T follicular helper cell (primary cell): ENCODE data around the gene ITGB2.

ENCODE experiments used
- DNase-seq: peaks from one replicate; pipeline ENCODE4 v3.0.0-alpha.2; 2020; ENCODE audit warnings: low read depth

Gene ITGB2

DNA sequence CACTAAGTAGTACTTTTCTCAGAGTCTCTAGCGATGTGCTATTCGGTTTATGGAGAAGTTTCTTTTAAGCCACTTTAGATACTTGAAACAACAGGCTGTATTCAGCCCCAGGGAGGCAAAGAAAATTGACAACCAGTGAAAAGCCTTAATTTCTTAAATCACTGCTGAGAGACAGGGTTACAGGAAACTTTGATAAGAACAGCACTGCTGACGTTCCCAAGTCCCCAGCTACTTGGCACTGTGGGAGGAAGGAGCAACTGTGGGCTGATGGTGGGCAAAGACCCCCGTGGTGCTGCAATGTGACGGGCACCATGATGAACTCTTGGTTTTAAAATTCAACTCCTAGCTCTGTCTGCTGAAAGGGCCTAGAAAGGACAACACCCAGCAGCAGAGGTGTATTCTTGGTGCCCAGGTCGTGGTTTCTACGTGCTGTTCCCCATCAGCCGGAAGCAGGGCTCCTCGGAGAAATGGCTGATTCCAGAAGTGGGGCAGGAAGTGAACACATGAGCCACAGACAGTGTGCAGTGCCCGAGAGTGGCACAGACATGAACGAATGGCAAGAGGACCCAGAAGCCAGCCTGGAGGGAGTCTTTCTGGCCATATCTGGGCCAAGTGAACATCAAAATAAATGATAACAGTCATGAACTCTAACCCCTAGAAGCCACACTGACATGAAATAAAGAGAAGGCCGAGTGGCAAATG, 52.5 kb downstream of the ITGB2 start:
- DNase-seq, result peak; percentile 27

DNA sequence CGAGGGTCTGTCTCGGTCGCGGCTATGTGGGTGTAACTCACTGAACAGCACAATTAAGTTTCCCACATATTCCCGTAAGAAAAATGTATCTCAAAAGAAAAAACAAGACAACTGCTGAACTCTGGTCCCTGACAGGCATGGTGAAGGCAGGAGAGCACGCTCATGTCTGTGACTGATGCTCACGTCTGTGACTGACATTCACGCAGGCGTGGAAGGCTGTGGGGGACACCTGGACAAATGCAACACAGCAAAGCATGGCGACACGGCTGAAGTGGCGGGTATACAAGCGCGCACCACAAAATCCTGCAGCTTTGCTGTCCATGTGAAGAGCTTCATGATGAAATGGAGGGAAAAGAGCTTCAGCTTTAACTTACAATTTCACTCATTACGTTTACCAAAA, 53.2 kb downstream of the ITGB2 start:
- no peak for DNase-seq

DNA sequence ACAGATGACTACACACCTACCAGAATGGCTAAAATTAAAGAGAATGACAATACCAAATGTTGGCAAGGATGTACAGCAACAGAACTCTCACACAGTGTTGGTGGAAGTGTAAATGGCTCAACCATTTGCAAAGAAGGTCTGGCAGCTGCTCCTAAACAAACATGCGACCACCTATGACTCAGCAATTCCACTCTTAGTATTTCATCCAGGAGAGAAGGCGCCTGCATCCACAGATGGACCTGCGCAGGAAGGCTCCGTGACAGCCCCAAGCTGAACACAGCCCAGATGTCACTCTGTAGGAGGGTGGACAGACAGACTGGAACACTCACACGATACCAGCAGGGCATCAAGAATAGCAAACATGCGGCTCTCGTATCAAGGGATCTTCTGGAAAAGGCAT, 53.9 kb downstream of the ITGB2 start:
- DNase-seq, result no peak

DNA sequence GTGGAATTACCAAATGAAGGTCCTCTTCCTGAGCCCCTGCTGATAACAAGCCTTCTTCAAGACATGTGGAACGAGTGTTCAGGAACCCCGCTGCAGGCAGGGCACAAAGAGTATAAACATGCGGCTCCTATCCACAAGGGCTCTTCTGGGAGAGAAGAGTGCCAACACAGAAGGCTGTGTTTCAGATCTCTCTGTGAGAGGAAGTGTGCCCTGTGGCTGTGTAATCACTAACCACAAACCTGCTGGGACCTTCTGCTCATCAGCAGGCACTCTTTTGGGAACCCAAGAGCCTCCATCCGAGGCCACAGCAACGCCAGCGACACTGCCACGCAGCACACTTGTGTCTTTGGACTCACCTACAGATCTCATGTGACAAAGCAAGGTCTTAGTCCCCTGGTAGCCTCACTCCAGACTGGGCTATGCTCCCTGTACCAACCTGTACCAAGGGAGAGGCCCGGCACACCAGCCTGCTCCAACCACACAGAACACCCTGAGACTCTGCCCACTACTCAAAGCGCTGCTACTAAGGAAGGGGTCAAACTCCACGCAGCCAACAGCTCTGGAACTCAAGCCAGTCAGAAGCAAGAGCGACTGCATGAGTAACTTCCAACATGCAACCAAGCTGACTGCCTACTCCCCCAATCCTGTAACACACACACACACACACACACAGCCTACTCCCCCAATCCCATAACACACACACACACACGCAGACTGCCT, 55.0 kb downstream of the ITGB2 start:
- DNase-seq, result no peak

DNA sequence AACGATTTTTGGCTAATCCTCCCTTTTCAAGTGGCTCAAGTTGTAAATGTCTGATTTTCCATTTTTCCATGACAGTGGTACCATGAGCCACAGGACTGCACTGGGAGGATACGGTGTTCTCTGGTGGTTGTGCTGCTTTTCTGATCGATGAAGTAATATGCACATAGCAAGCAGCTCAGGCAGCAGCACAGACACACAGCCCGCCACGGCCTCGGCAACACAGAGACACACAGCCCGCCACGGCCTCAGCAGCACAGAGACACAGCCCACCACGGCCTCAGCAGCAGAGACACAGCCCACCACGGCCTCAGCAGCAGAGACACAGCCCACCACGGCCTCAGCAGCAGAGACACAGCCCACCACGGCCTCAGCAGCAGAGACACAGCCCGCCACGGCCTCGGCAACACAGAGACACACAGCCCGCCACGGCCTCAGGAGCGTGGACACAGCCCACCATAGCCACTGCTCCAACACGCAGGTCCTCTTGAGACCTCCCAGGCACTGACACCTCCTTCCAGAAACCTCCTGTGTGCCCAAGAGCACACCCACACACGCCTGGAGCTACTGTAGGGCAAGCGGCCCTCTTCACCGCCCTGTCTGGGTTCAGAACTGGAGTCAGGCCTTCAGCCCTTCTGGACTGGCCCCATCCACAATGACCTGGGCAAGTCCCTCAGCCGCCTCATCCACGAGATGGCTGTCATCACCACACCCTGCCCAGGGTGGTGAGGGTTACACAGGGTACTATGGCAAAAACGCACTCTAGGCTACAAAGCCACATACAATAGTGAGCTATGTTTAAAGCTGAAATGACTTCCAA, 57.6 kb downstream of the ITGB2 start:
- DNase-seq, result no peak

DNA sequence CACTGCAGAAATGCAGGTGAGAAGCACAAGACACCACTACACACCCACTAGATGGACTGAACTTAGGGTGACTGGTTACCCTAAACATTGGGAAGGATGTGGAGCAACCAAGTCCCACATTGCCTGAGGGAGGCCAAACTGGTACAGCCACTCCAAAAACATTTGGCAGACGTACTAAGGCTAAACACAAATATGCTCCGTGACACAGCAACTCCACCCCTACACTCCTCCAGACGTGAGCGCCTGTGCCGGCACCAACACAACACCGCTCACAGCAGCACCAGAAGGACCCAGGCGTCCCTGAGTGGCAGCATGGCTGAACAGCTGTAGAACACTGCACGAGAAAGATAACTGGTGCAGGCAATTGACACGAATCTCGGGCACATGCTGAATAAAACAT, 61.9 kb downstream of the ITGB2 start:
- no peak for DNase-seq

DNA sequence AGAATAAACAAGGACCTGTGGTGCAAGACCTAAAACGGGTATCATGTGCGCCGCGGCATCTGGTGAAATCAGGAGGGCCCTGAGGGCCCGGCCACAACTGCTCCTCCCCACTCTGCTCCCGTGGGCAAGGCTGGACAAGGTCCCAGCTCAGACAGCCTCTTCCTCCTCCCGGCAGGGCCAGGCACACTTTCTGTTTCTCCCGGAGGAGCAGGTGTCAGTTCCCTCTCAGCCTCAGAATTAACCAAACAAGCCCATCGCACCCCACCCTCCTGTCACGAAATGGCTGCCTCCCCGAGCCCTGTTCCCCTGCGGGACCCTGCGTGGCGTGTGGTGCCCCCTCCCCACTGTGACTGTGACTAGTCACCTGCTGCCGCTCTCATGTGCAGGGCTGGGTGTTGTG, 62.4 kb downstream of the ITGB2 start:
- no peak for DNase-seq

DNA sequence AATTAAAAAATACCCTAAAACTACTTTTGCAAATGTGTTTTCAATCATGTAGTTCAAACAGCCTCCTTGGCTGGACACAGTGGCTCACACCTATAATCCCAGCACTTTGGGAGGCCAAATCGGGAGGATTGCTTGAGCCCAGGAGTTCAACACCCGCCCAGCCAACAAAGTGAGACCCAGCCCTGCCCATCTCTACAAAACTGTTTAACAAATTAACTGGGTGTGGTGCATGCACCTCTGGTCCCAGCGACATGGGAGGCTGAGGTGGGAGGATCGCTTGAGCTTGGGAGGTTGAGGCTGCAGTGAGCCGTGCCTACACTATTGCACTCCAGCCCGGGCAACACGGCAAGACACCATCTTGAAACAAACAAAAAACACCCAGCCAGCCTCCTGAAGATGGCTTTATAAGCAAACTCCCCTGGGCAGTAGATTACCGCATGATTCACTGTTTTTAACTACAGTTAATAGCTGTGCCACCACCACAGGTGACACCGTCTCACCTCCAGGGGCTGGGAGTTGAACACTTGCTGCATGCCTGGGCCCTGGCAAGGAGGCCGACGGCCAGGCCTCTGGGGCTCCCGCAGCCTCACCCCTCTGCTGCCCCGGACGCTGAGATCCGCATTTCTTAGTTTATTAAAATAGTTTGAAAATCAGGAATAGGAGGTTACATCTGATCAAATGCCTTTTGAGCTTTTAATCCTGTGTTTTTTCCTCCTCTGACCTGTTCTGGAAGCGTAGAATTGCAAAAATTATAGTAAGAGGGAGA, 63.4 kb downstream of the ITGB2 start:
- no peak for DNase-seq

DNA sequence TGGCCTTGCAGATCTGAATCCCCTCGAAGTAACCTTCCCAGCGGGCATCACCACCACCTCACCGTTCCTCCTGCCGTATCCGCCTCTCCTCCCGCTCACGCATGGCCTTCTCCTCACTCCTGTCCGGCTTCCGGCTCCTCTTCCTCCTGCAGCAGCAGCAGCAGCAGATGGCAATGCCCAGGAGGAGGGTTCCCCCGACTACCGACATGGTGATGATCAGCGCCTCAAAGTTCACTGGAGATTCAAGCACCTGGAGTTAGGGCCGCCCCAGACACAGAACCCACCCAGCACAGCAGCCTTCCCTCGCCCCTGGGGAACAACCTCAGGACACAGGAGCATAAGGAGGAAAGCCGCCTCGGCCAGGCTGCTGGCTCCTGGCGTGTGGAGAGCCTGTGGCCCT, 64.6 kb downstream of the ITGB2 start:
- no peak for DNase-seq

DNA sequence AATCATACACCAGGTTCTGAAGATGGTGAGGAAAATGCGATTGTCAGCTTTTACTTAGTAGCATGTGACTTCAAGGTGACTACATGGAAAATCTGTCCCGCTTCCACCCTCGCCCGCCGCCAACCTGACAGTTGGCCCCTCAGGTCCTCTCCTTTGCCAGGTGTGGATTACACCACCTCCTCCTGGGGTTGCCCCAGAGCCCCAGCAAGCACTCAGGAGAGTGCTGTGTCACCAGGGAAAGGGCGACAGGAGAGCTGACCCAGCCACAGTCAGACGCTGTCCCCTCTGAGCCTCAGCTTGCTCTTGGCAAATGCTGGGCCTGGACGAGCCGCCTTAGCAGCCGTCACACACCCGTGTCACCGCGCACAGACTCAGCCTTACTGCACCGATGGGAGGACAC, 65.1 kb downstream of the ITGB2 start:
- no peak for DNase-seq

DNA sequence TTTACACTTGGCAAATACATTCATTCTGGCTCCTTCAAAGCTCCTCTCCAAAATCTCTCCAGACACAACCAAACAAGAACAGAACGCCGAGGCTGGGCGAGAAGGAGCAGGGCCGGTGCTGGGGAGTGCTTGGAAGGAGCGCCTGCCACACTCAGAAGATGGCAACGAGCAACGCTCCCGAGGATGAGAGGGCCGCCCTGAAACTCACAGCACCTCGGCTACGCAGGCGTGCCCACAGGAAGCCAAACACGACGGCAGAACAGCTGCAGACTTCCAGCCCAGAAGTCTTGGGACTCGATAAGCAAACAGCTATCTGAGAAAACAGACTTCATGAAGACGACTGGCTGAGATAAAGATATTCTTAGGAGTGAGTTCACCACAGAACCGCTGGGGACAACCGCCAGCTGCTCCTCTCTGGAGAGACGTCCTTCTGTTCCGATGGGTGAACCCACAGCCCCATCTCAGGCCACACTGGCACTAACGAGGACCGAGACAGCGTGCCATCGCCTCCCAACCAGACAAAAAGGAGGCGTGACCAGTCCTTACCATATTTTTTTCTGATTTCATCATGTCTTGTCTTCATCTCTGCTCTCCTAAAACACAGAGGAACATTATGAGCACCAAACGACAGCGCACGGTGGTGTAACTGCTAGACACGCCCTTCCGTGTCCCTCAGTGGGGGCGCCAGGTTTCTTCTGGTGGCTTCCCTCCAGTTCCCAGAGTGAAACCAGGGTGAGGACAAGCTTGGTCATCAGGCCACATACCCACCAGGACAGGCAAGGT, 65.8 kb downstream of the ITGB2 start:
- no peak for DNase-seq

DNA sequence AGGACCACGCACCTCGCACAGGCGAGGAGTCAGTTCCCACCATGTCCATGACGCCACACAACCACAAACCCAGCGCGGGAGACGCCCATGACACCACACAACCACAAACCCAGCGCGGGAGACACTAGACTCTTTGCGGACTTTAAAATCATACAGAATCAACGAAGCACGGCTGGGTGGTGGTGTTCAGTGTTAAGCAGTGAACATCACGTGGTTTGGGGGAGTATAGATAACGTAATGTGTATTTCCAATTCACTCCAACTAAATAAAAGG, 66.4 kb downstream of the ITGB2 start:
- no peak for DNase-seq

DNA sequence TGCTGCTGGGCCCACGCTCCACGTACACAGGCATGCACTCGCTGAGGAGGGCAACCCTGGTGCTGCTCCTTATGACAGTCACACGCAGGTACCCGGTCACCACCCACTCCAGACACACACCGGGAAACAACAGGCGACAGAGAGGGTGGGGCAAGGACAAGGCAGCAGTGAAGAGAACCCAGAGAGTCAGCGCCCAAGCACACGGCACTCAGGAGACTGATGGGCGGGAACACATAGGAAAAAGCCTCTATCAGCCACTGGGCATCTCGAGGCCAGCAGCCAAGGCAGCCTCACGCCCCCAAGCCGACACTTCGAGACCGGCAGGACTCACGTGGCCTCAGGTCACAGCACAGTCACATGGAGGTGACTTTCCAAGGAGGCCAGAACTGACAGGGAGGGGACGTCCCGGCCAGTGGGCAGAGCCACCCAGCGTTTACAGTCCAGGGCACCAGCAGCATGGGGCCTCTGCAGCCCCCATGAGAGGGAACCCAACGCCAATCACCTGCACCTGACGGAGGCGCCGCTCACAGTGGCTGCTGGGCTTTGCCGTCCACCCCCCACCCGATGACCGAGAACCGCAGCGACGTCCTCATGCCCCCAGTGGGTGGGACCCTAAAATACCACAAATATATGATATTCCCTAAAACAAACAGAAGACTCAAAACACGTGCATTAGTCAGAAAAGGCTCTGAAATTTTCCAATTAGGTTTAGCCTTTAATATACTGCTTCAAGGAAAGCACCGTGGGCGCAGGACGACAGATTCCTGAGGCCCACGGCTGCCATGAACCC, 66.9 kb downstream of the ITGB2 start:
- DNase-seq, result no peak

DNA sequence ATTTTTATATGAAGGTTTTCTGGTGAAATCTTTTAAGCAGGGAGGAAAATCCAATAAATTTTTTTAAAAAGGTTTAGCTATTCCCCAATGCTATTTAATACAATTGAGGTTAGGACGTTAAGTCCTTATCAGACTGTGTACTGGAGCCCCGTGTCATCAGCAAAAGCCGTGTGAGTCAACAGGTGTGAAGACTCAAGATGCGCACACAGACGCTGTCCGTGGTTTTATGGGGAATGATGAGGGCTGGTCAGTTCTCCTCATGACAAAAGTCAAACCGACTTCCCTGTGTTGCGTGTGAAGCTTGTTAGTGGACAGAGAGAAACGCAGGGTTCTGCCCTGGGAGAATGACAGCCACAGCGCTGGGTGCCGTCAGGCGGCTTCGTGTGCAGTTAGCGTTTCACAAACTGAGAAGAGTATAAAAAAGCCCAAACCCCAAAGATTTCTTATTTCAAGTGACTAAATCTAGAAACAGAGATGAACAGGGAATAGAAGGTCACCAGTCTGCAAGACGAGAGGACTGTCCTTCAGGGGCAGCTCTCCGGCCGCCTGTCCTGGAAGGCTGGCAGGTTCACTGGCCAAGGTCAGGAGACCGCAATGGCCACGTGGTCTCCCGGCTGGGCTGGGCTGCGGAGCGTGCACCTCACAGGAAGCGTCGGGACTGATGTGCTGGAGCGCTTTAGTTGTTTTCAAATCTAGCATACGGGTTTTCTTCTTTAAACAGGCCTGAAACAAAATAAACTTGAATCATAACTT, 69.6 kb downstream of the ITGB2 start:
- DNase-seq, result no peak

DNA sequence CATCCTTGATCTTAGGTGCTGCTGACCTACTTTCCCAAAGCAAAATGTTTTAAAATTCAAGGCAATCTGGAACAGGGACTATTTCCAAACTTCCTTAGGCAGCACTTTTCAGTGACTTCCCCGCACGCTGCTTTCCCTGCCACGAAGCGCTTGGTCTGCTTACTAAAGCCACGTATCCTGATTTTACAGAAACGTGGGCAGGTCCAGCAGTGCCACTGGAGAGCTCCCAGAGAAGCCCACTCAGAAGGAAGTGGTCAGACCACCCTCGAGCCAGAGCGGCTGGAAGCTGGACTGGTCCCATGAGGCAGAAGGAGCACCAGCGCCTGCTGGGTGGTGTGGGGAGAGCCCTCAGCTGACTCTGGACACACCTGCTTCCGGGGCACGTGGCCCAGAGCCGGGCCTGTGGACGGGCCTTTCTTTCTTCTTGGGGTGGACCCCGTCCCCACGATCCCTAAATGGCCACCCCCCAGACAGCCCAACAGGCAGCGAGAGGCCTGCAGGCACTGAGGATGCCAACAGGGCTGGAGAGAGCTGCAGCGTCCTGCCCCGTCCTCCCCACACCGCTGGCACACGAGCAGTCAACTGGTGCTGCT, 70.4 kb downstream of the ITGB2 start:
- no peak for DNase-seq

DNA sequence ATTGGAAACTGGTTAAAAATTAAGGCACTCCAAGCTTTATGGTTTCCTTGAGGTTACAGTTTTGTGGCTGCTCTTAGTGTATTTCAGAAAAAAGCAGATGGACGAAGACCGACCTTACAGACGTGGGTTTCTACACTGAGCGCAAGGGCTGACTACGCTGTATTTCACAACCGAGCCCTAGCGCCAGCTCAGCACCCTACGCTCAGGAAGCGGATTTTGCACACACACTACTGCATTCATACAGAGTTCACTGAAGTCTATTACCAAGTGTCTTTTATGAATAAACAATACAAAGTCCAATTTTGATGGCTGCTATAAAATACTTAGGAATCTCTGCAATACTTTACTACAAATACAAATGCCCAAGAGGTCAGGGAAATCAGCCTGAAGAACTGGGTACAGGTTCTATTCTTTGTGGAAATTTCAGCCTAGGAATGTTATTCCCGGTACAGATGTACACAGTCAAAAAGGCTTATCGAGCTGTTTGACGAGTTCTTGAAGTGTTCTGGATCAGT, 71.0 kb downstream of the ITGB2 start:
- DNase-seq, result no peak

DNA sequence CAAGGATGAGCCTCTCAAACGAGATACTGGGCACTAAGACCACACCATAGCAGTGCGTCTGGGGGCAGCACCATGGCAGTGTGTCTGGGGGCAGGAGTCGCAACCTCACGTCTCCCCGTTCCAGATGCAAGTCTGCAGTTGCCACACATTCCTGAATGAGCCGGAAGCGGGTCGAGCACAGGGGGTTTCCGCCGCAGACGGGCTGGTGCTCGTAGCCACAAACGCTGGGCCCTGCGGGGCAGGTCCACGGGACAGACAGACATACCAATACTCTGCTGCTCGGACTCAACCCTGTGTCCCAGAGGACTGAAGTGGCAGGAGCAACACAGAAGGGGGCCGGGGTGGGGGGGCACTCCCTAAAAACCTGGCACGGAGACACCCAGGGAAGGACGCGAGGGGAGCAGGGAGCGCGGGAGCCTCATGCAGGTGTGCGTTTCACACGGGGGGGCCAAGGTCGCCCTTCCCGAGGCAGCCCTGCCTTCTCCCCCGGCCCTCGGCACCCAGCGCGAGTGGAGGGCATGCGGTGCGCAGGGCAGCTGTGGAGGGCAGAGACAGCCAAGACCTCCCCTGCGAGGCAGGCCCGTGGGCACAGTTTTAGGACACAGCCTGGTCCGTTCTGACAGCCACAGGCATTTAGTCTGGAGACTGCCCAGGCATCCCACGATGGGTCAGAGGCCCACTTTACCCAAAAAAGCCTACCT, 71.7 kb downstream of the ITGB2 start:
- DNase-seq, result no peak

DNA sequence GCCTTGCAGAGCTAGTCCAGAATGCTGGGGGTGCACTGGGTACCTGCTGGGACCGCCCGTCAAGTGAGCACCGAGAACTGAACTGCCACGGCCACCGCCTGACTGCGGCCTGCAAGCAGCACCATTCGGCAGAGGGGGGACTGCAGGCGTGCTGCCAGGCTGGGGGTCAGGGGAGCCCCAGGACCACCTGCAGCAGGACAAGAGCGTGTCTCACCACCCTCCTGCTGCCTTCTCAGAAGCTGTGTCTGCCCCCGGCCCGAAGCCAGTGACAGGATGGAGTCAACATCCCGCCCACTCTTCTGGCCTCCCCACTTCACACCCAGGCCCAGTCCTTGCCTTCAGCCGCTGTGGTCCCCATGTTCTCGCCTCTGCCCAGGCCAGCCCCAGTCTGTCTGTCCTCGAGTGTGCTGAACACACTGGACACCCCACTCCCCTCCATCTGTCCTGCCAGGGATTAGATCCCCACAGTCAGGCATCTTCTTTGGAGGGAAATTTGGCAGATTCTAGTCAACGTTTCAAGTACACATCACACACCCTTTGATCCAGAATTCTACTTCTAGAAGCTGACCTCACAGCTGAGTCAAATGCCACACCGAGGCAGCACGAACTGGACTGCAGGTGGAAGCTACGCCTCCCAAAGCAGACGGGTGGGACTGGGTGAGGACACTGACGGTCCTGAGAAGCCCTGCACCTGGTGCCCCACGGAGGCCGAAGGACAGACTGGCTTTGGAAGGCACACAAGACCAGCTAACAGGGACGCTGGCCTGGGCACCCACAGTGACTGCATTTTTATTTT, 73.2 kb downstream of the ITGB2 start:
- DNase-seq, result no peak
